ENCODE data around the gene DRC3.

DNA sequence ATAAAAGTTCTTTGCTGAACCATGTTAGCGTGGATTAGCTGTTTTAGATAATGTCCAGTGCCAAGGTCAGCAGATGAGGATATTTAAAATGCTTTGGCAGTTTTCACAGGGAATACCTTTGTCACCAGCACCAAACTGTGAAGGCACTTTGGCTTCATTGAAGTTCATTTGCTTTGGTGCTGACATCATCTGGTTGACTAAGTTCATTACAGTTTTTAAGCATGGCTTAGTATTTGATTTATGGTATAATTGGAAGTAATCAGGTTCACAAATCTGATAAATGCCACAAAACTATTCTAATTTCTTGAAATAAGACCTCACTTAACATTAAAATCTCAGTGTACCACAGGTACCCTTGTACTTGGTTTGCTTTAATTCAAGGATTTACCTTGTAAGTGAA, 70.8 kb downstream of the DRC3 start:
- TF ChIP-seq, protein P1, sequence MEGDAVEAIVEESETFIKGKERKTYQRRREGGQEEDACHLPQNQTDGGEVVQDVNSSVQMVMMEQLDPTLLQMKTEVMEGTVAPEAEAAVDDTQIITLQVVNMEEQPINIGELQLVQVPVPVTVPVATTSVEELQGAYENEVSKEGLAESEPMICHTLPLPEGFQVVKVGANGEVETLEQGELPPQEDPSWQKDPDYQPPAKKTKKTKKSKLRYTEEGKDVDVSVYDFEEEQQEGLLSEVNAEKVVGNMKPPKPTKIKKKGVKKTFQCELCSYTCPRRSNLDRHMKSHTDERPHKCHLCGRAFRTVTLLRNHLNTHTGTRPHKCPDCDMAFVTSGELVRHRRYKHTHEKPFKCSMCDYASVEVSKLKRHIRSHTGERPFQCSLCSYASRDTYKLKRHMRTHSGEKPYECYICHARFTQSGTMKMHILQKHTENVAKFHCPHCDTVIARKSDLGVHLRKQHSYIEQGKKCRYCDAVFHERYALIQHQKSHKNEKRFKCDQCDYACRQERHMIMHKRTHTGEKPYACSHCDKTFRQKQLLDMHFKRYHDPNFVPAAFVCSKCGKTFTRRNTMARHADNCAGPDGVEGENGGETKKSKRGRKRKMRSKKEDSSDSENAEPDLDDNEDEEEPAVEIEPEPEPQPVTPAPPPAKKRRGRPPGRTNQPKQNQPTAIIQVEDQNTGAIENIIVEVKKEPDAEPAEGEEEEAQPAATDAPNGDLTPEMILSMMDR (IDR thresholded peaks at IDR 0.05; ENCODE audit: low read depth, low read length, missing input control), result no peak
- TF ChIP-seq, protein P2, sequence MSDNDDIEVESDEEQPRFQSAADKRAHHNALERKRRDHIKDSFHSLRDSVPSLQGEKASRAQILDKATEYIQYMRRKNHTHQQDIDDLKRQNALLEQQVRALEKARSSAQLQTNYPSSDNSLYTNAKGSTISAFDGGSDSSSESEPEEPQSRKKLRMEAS (IDR thresholded peaks at IDR 0.05), result no peak
- TF ChIP-seq REST (IDR thresholded peaks at IDR 0.05) (no peak), ATF3 (IDR thresholded peaks at IDR 0.05) (no peak), YY1 (IDR thresholded peaks at IDR 0.05) (no peak), GABPA (IDR thresholded peaks at IDR 0.05 in 1 of 2, conservative IDR thresholded peaks at IDR 0.05 in 1 of 2) (no peak), NR2F2 (IDR thresholded peaks at IDR 0.05) (no peak), TAF1 (conservative IDR thresholded peaks at IDR 0.05) (no peak), JUND (IDR thresholded peaks at IDR 0.05) (no peak), HNF4G (IDR thresholded peaks at IDR 0.05) (no peak)
- TF ChIP-seq, protein P3, sequence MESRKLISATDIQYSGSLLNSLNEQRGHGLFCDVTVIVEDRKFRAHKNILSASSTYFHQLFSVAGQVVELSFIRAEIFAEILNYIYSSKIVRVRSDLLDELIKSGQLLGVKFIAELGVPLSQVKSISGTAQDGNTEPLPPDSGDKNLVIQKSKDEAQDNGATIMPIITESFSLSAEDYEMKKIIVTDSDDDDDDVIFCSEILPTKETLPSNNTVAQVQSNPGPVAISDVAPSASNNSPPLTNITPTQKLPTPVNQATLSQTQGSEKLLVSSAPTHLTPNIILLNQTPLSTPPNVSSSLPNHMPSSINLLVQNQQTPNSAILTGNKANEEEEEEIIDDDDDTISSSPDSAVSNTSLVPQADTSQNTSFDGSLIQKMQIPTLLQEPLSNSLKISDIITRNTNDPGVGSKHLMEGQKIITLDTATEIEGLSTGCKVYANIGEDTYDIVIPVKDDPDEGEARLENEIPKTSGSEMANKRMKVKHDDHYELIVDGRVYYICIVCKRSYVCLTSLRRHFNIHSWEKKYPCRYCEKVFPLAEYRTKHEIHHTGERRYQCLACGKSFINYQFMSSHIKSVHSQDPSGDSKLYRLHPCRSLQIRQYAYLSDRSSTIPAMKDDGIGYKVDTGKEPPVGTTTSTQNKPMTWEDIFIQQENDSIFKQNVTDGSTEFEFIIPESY (IDR thresholded peaks at IDR 0.05), result no peak
